ENCODE data around the gene RELN. TPM values are rescaled to one million over a fixed set of nuclear protein-coding genes. Genes with fewer than 3 reads are reported as not detected.

Gene RELN
- total and polyA plus RNA-seq, 2 experiments from 2014 or later, result 3.9 to 22.0 TPM

GRCh38 chr7:103637094-103637493, 352.4 kb downstream of the RELN start:
- H3K9me2 ChIP-seq (replicated peaks; ENCODE audit: insufficient read depth), result no peaks in the 10 kb centered on the region
- no peak overlapping the region for H3K4me2 ChIP-seq
- TF ChIP-seq EZH2 (IDR thresholded peaks at IDR 0.05; ENCODE audit: borderline replicate concordance) (no peak), EZH2phosphoT487 (IDR thresholded peaks at IDR 0.05; ENCODE audit: low read depth, severe bottlenecking, unreplicated experiment) (no peak)
- TF ChIP-seq, protein P1, sequence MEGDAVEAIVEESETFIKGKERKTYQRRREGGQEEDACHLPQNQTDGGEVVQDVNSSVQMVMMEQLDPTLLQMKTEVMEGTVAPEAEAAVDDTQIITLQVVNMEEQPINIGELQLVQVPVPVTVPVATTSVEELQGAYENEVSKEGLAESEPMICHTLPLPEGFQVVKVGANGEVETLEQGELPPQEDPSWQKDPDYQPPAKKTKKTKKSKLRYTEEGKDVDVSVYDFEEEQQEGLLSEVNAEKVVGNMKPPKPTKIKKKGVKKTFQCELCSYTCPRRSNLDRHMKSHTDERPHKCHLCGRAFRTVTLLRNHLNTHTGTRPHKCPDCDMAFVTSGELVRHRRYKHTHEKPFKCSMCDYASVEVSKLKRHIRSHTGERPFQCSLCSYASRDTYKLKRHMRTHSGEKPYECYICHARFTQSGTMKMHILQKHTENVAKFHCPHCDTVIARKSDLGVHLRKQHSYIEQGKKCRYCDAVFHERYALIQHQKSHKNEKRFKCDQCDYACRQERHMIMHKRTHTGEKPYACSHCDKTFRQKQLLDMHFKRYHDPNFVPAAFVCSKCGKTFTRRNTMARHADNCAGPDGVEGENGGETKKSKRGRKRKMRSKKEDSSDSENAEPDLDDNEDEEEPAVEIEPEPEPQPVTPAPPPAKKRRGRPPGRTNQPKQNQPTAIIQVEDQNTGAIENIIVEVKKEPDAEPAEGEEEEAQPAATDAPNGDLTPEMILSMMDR (IDR thresholded peaks at IDR 0.05; ENCODE audit: poor library complexity), result no peak
- WGBS (ENCODE audit: low lambda C conversion rate, missing lambda C conversion rate), result 57% methylated on average over 1 of the region's 1 CpG
- no peak overlapping the region for H3K4me3 ChIP-seq
- H3K4me1 ChIP-seq (ENCODE audit: insufficient read depth), result no peaks in the 10 kb centered on the region
- H3K27ac ChIP-seq, result no peak overlapping the region
- no peaks in the 10 kb centered on the region for H3K9me3 ChIP-seq (ENCODE audit: low read depth)
- DNase-seq (ENCODE audit: low spot score), result no peak
- no peaks in the 10 kb centered on the region for H3K36me3 ChIP-seq (replicated peaks; ENCODE audit: insufficient read depth, low read depth)
- no peaks in the 10 kb centered on the region for H4K20me1 ChIP-seq (ENCODE audit: insufficient read depth, poor library complexity, severe bottlenecking)
- H2AFZ ChIP-seq, result no peak overlapping the region
- no peaks in the 10 kb centered on the region for H3K27me3 ChIP-seq
- H3K79me2 ChIP-seq, result no peaks in the 10 kb centered on the region

- no peaks in the 10 kb centered on the region for H3K9me3 ChIP-seq (ENCODE audit: low read depth)
- no peak overlapping the region for H2AFZ ChIP-seq
- no peak for TF ChIP-seq EZH2phosphoT487 (IDR thresholded peaks at IDR 0.05; ENCODE audit: low read depth, severe bottlenecking, unreplicated experiment)
- TF ChIP-seq, protein P1 (IDR thresholded peaks at IDR 0.05; ENCODE audit: poor library complexity), result no peak
- no peak for TF ChIP-seq EZH2 (IDR thresholded peaks at IDR 0.05; ENCODE audit: borderline replicate concordance)
- no peak overlapping the region for H3K4me3 ChIP-seq
- no peaks in the 10 kb centered on the region for H3K79me2 ChIP-seq
- WGBS (ENCODE audit: low lambda C conversion rate, missing lambda C conversion rate), result 73% methylated on average over 5 of the region's 5 CpGs
- H3K27me3 ChIP-seq, result no peaks in the 10 kb centered on the region
- no peak overlapping the region for H3K27ac ChIP-seq
- no peaks in the 10 kb centered on the region for H3K9me2 ChIP-seq (replicated peaks; ENCODE audit: insufficient read depth)
- no peaks in the 10 kb centered on the region for H3K4me1 ChIP-seq (ENCODE audit: insufficient read depth)
- no peaks in the 10 kb centered on the region for H3K36me3 ChIP-seq (replicated peaks; ENCODE audit: insufficient read depth, low read depth)
- no peak for DNase-seq (ENCODE audit: low spot score)
- H3K4me2 ChIP-seq, result no peak overlapping the region
- no peaks in the 10 kb centered on the region for H4K20me1 ChIP-seq (ENCODE audit: insufficient read depth, poor library complexity, severe bottlenecking)
Measured at GRCh38 chr7:103636153-103636552, 353.3 kb downstream of the RELN start.

DNA sequence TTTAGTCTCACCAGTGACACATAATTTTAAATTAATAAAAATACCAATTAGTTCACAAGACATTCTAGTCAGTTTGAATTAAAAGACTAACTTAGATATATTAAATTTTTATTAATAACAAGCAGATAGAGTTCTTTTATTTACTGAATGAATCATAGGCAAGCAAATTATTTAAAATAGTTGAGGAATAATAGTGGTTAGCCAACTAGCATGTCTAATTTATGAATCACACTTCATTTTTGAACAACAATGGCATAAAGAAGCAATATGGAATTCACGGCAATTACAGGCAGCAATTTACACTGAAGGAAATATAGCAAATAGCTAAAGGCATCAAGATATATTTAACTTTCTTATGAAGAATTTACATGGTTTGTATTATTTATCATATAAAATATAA, 356.5 kb downstream of the RELN start:
- no peaks in the 10 kb centered on the region for H3K9me3 ChIP-seq (ENCODE audit: low read depth)
- WGBS (ENCODE audit: low lambda C conversion rate, missing lambda C conversion rate), result 98% methylated on average over 1 of the region's 1 CpG
- H3K4me2 ChIP-seq, result no peak overlapping the region
- H3K79me2 ChIP-seq, result no peaks in the 10 kb centered on the region
- H2AFZ ChIP-seq, result no peak overlapping the region
- no peaks in the 10 kb centered on the region for H3K4me1 ChIP-seq (ENCODE audit: insufficient read depth)
- DNase-seq (ENCODE audit: low spot score), result no peak
- TF ChIP-seq, protein P1 (IDR thresholded peaks at IDR 0.05; ENCODE audit: poor library complexity), result no peak
- no peak for TF ChIP-seq EZH2phosphoT487 (IDR thresholded peaks at IDR 0.05; ENCODE audit: low read depth, severe bottlenecking, unreplicated experiment)
- TF ChIP-seq EZH2 (IDR thresholded peaks at IDR 0.05; ENCODE audit: borderline replicate concordance), result no peak
- no peak overlapping the region for H3K27ac ChIP-seq
- H3K27me3 ChIP-seq, result no peaks in the 10 kb centered on the region
- H4K20me1 ChIP-seq (ENCODE audit: insufficient read depth, poor library complexity, severe bottlenecking), result no peaks in the 10 kb centered on the region
- H3K9me2 ChIP-seq (replicated peaks; ENCODE audit: insufficient read depth), result no peaks in the 10 kb centered on the region
- H3K4me3 ChIP-seq, result no peak overlapping the region
- no peaks in the 10 kb centered on the region for H3K36me3 ChIP-seq (replicated peaks; ENCODE audit: insufficient read depth, low read depth)

Data from hepatocyte (in vitro differentiated cells).